Measurements from ENCODE around the gene NDUFB2. TPM values are rescaled to one million over a fixed set of nuclear protein-coding genes. Genes with fewer than 3 reads are reported as not detected.
A peak's percentile ranks its signal among the peaks of the same experiment; 100 is the strongest.

Gene NDUFB2
- total and polyA plus RNA-seq, 9 of the 15 experiments (the other 6 are each of a cell fraction or from before 2014, with no cell fraction given), result 220 to 2,075 (median 320) TPM

GRCh38 chr7:140696024-140696679 lies 356 bp upstream of the NDUFB2 start (continued):
- TF ChIP-seq CEBPG (CRISPR knock-in tag; IDR thresholded peaks at IDR 0.05), result 0 out of 2 replicates have a peak, but pooled peaks have one; percentile 18
- no peak for TF ChIP-seq CEBPG (tag; conservative IDR thresholded peaks at IDR 0.05 in 1 of 2, IDR thresholded peaks at IDR 0.05 in 1 of 2)
- no peak for TF ChIP-seq ETS1 (conservative IDR thresholded peaks at IDR 0.05; ENCODE audit: control insufficient read depth, low read depth, low read length)
- TF ChIP-seq RFX7 (CRISPR knock-in tag; IDR thresholded peaks at IDR 0.05), result no peak
- peak; percentile 47; the same call in 1 of the 2 replicates for TF ChIP-seq BHLHE40 (IDR thresholded peaks at IDR 0.05; ENCODE audit: low read length)
- peak; percentile 83 for TF ChIP-seq PHF20 (IDR thresholded peaks at IDR 0.05; ENCODE audit: partially characterized antibody)
- TF ChIP-seq PHTF2 (CRISPR knock-in tag; IDR thresholded peaks at IDR 0.05), result no peak
- TF ChIP-seq CBFB (CRISPR knock-in tag; IDR thresholded peaks at IDR 0.05), result peak; percentile 9; the same call in 1 of the 2 replicates
- no peak; the same call in 1 of the 2 replicates for TF ChIP-seq BCOR (IDR thresholded peaks at IDR 0.05)
- TF ChIP-seq E2F6 (IDR thresholded peaks at IDR 0.05; ENCODE audit: borderline replicate concordance in 1 of 2, extremely low read depth in 1 of 2, insufficient read depth in 1 of 2, insufficient read length in 1 of 2, low read depth in 1 of 2, low read length in 1 of 2, poor library complexity in 1 of 2, severe bottlenecking in 1 of 2), result peak in 1 of 2 experiments; percentile 33
- TF ChIP-seq HLTF (IDR thresholded peaks at IDR 0.05), result peak; percentile 34; the same call in 1 of the 2 replicates
- no peak for TF ChIP-seq MNT (conservative IDR thresholded peaks at IDR 0.05)
- TF ChIP-seq RBM17 (IDR thresholded peaks at IDR 0.05; ENCODE audit: borderline replicate concordance, low read depth, low read length), result no peak
- TF ChIP-seq ARNT (IDR thresholded peaks at IDR 0.05), result peak; percentile 44 to 56; a peak in 1 of 4 replicates
- TF ChIP-seq ATF1 (CRISPR knock-in tag; IDR thresholded peaks at IDR 0.05), result peak; percentile 88
- TF ChIP-seq ATF1 (tag; IDR thresholded peaks at IDR 0.05), result peak; percentile 99
- peak; percentile 38; the same call in 1 of the 2 replicates for TF ChIP-seq ZNF764 (CRISPR knock-in tag; IDR thresholded peaks at IDR 0.05; ENCODE audit: low read depth)
- TF ChIP-seq ATF3 (IDR thresholded peaks at IDR 0.05), result peak; percentile 86
- no peak; the same call in 1 of the 2 replicates for TF ChIP-seq ATF3 (CRISPR knock-in tag; conservative IDR thresholded peaks at IDR 0.05)
- 0 out of 2 replicates have a peak, but pooled peaks have one; percentile 26 for TF ChIP-seq RNF219 (CRISPR knock-in tag; IDR thresholded peaks at IDR 0.05)
- TF ChIP-seq MIER1 (IDR thresholded peaks at IDR 0.05; ENCODE audit: low read depth), result 0 out of 2 replicates have a peak, but pooled peaks have one; percentile 28
- peak; percentile 93; the same call in 1 of the 2 replicates for TF ChIP-seq HDGF (IDR thresholded peaks at IDR 0.05)

Measured in K562 (cell line).